H9 (cell line): ENCODE results near the gene DPAGT1. TPM values are rescaled to one million over a fixed set of nuclear protein-coding genes. Genes with fewer than 3 reads are reported as not detected.

Source experiments
- DNase-seq: peaks from one replicate; pipeline ENCODE4 v3.0.0-alpha.2; 2017
- H2AFZ ChIP-seq: one replicate; pipeline ENCODE4 v1.6.1; 2013; ENCODE audit warnings: mild to moderate bottlenecking, low read length, control low read depth, moderate library complexity
- H2AK5ac ChIP-seq: 2 replicates; pipeline ENCODE4 v1.6.1; 2013; ENCODE audit warnings: low read length, control low read depth, mixed read lengths; ENCODE audit not compliant: insufficient read length
- H2BK120ac ChIP-seq: one replicate; pipeline ENCODE4 v1.6.1; 2013; ENCODE audit warnings: low read depth, mild to moderate bottlenecking, low read length, control low read depth, inconsistent platforms; ENCODE audit not compliant: poor library complexity, severe bottlenecking
- H2BK12ac ChIP-seq: 2 replicates; pipeline ENCODE4 v1.6.1; 2013; ENCODE audit warnings: low read length, control low read depth, mixed read lengths, low read depth; ENCODE audit not compliant: insufficient read length
- H2BK15ac ChIP-seq: 2 replicates; pipeline ENCODE4 v1.6.1; 2013; ENCODE audit warnings: low read depth, low read length, control low read depth
- H2BK20ac ChIP-seq: one replicate; pipeline ENCODE4 v1.6.1; 2013; ENCODE audit warnings: low read depth, mild to moderate bottlenecking, low read length, control low read depth, inconsistent platforms; ENCODE audit not compliant: poor library complexity, severe bottlenecking
- H2BK5ac ChIP-seq: 2 replicates; pipeline ENCODE4 v1.6.1; 2013; ENCODE audit warnings: low read length, control low read depth, mixed read lengths; ENCODE audit not compliant: insufficient read length
- H3K14ac ChIP-seq: 2 replicates; pipeline ENCODE4 v1.6.1; 2013; ENCODE audit warnings: low read length, control low read depth; ENCODE audit not compliant: insufficient read depth
- H3K18ac ChIP-seq: 2 replicates; pipeline ENCODE4 v1.6.1; 2013; ENCODE audit warnings: low read depth, mild to moderate bottlenecking, mixed read lengths, low read length, control low read depth; ENCODE audit not compliant: insufficient read length
- H3K23ac ChIP-seq: 2 replicates; pipeline ENCODE4 v1.6.1; 2013; ENCODE audit warnings: low read length, control low read depth, mixed read lengths, low read depth; ENCODE audit not compliant: insufficient read length
- H3K23me2 ChIP-seq: 2 replicates; pipeline ENCODE4 v1.6.1; 2013; ENCODE audit warnings: low read depth, mild to moderate bottlenecking, mixed read lengths, low read length, control low read depth; ENCODE audit not compliant: insufficient read length, poor library complexity, severe bottlenecking
- H3K27ac ChIP-seq: 2 replicates; pipeline ENCODE4 v1.5.1; 2013; ENCODE audit warnings: low read length, control low read depth, mixed read lengths, low read depth; ENCODE audit not compliant: insufficient read length
- H3K27me3 ChIP-seq: 2 replicates; pipeline ENCODE4 v1.6.1; 2013; ENCODE audit warnings: low read length, control low read depth, inconsistent platforms; ENCODE audit not compliant: insufficient read depth
- H3K4ac ChIP-seq: 2 replicates; pipeline ENCODE4 v1.6.1; 2013; ENCODE audit warnings: low read depth, mild to moderate bottlenecking, control low read depth, inconsistent platforms, low read length, moderate library complexity
- H3K4me1 ChIP-seq: 2 replicates; pipeline ENCODE4 v1.6.1; 2013; ENCODE audit warnings: low read length, control low read depth, inconsistent platforms; ENCODE audit not compliant: insufficient read depth
- H3K4me2 ChIP-seq: 2 replicates; pipeline ENCODE4 v1.6.1; 2013; ENCODE audit warnings: low read length, control low read depth, mixed read lengths; ENCODE audit not compliant: insufficient read length, insufficient read depth
- H3K56ac ChIP-seq: 2 replicates; pipeline ENCODE4 v1.6.1; 2013; ENCODE audit warnings: low read depth, mild to moderate bottlenecking, mixed read lengths, low read length, control low read depth; ENCODE audit not compliant: insufficient read length
- H3K79me1 ChIP-seq: 2 replicates; pipeline ENCODE4 v1.6.1; 2013; ENCODE audit warnings: low read depth, mild to moderate bottlenecking, moderate library complexity, low read length, control low read depth, inconsistent platforms; ENCODE audit not compliant: insufficient read depth, poor library complexity, severe bottlenecking
- H3K79me2 ChIP-seq: 2 replicates; pipeline ENCODE4 v1.6.1; 2013; ENCODE audit warnings: low read length, control low read depth, inconsistent platforms; ENCODE audit not compliant: insufficient read depth
- H3K9ac ChIP-seq: 2 replicates; pipeline ENCODE4 v1.6.1; 2013; ENCODE audit warnings: low read length, control low read depth, mixed read lengths; ENCODE audit not compliant: insufficient read length; ENCODE audit errors: extremely low read depth
- H3K9me3 ChIP-seq: one replicate; pipeline ENCODE4 v1.6.1; 2013; ENCODE audit warnings: low read depth, low read length, inconsistent platforms; ENCODE audit not compliant: control insufficient read depth
- H3T11ph ChIP-seq: one replicate; pipeline ENCODE4 v1.6.1; 2013; ENCODE audit warnings: mild to moderate bottlenecking, low read length, control low read depth, inconsistent platforms
- H4K20me1 ChIP-seq: one replicate; pipeline ENCODE4 v1.6.1; 2013; ENCODE audit not compliant: control insufficient read depth, insufficient read length, insufficient read depth
- H4K5ac ChIP-seq: 2 replicates; pipeline ENCODE4 v1.6.1; 2013; ENCODE audit warnings: low read depth, mild to moderate bottlenecking, mixed read lengths, low read length, control low read depth; ENCODE audit not compliant: insufficient read length
- H4K8ac ChIP-seq: replicated peaks from 2 replicates; pipeline ENCODE4 v1.6.1; 2013; ENCODE audit warnings: low read length, control low read depth, mixed read lengths, low read depth; ENCODE audit not compliant: insufficient read length
- H4K91ac ChIP-seq: 2 replicates; pipeline ENCODE4 v1.6.1; 2013; ENCODE audit warnings: low read depth, mild to moderate bottlenecking, moderate library complexity, mixed read lengths, low read length, control low read depth; ENCODE audit not compliant: insufficient read length
- H3K27ac Mint-ChIP-seq, 3 experiments: 2 replicates in 2 of 3; 3 replicates in 1 of 3; pipeline ENCODE4 v1.8.0; 2020 to 2021; ENCODE audit warnings: mixed read lengths in 3 of 3, mild to moderate bottlenecking in 1 of 3, moderate library complexity in 1 of 3
- H3K27me3 Mint-ChIP-seq: 2 replicates; pipeline ENCODE4 v1.8.0; 2021; ENCODE audit warnings: low read depth, mild to moderate bottlenecking, moderate library complexity, mixed read lengths
- H3K36me3 Mint-ChIP-seq, 3 experiments: 2 replicates in 2 of 3; 3 replicates in 1 of 3; pipeline ENCODE4 v1.8.0; 2020 to 2021; ENCODE audit warnings: low read depth in 3 of 3, mixed read lengths in 3 of 3; ENCODE audit not compliant: insufficient read depth in 1 of 3
- H3K4me1 Mint-ChIP-seq, 2 experiments: 2 replicates each; pipeline ENCODE4 v1.8.0; 2020; ENCODE audit warnings: mixed read lengths in 2 of 2
- H3K4me3 Mint-ChIP-seq, 2 experiments: 2 replicates in 1 of 2; 3 replicates in 1 of 2; pipeline ENCODE4 v1.8.0; 2020 to 2021; ENCODE audit warnings: mild to moderate bottlenecking in 2 of 2, mixed read lengths in 2 of 2, moderate library complexity in 1 of 2
- H3K9me3 Mint-ChIP-seq, 2 experiments: 2 replicates in 1 of 2; 3 replicates in 1 of 2; pipeline ENCODE4 v1.8.0; 2020; ENCODE audit warnings: mild to moderate bottlenecking in 2 of 2, mixed read lengths in 2 of 2, moderate library complexity in 1 of 2
- CTCF ChIP-seq: fragments of 200-600 bp; sonication (generic); conservative IDR thresholded peaks from 3 replicates; pipeline ENCODE4 v1.8.0; 2021; ENCODE audit warnings: antibody characterized with exemption, mild to moderate bottlenecking
- WGBS: extraction: QIAGEN DNeasy Blood & Tissue Kit; methylation state at CpG from one replicate; pipeline ENCODE4 v1.1.7; 2013; ENCODE audit warnings: missing lambda C conversion rate, low lambda C conversion rate, mixed read lengths; ENCODE audit not compliant: insufficient read length; ENCODE audit errors: extremely low coverage; 5-methylcytosine and 5-hydroxymethylcytosine counted together
- total RNA-seq: library from RNA; stranded (reverse); gene quantifications from 2 replicates; pipeline ENCODE4 v1.2.1, GENCODE V29; 2021

Gene DPAGT1
- total RNA-seq, 1 experiment from 2014 or later = 43.6 TPM

GRCh38 chr11:119078675-119079420, 22.8 kb downstream of the DPAGT1 start:
- Histone ChIP-seq H3K4me1 (no peaks in the 10 kb centered on the region), H3K23me2 (no peaks in the 10 kb centered on the region), H4K20me1 (no peaks in the 10 kb centered on the region), H3K27me3 (no peaks in the 10 kb centered on the region), H2AK5ac (no peak overlapping the region), H3K18ac (no peak overlapping the region), H3K9ac (no peak overlapping the region), H4K91ac (no peak overlapping the region), H3K9me3 (no peaks in the 10 kb centered on the region), H2BK12ac (no peak overlapping the region), H2BK5ac (no peak overlapping the region), H2BK15ac (no peak overlapping the region), H3K4me2 (no peak overlapping the region), H2BK120ac (no peak overlapping the region), H3K79me1 (peaks cover 3% of the 10 kb centered on the region), H3K56ac (no peak overlapping the region), H2AFZ (no peak overlapping the region), H2BK20ac (no peak overlapping the region), H3K23ac (no peak overlapping the region), H3K4ac (no peak overlapping the region), H3T11ph (no peak overlapping the region), H3K14ac (no peak overlapping the region), H4K5ac (no peak overlapping the region), H3K27ac (no peak overlapping the region), H4K8ac (no peak overlapping the region), H3K79me2 (no peaks in the 10 kb centered on the region)
- H3K27ac Mint-ChIP-seq = no peak overlapping the region
- no peaks in the 10 kb centered on the region for H3K4me1 Mint-ChIP-seq
- no CpG with 5 or more reads among the region's 19 CpGs for WGBS
- DNase-seq = no peak
- no peak for TF ChIP-seq CTCF
- no peak overlapping the region for H3K4me3 Mint-ChIP-seq
- peaks cover 18 to 74% (median 55%) of the 10 kb centered on the region in 3 experiments; a peak in 6 of 7 replicates for H3K36me3 Mint-ChIP-seq
- H3K9me3 Mint-ChIP-seq = no peaks in the 10 kb centered on the region
- no peaks in the 10 kb centered on the region for H3K27me3 Mint-ChIP-seq
